Astrocyte (in vitro differentiated cells and primary cell): ENCODE results near the gene GABARAPL2. TPM values are rescaled to one million over a fixed set of nuclear protein-coding genes. Genes with fewer than 3 reads are reported as not detected.
"Not testable (repeated sequence)": the region's sequence is repeated elsewhere in the genome, so short reads cannot be mapped to it uniquely, and the experiment has no call there.

Source experiments
- DNase-seq: peaks from one replicate; pipeline ENCODE4 v3.0.0-alpha.2; 2010; ENCODE audit warnings: low read depth
- FAIRE-seq: peaks from 2 replicates; lab custom pipeline; 2011; peaks lifted over from hg19 to GRCh38; lab: Jason Lieb, UNC
- H2AFZ ChIP-seq: 2 replicates; pipeline ENCODE4 v1.6.0; 2012; ENCODE audit warnings: low read depth, low read length, inconsistent platforms
- H3K27ac ChIP-seq: 2 replicates; pipeline ENCODE4 v1.5.1; 2011; ENCODE audit warnings: low read depth, low read length, inconsistent platforms
- H3K27me3 ChIP-seq: 2 replicates; pipeline ENCODE4 v1.6.0; 2011; ENCODE audit warnings: low read length, inconsistent platforms; ENCODE audit not compliant: insufficient read depth
- H3K36me3 ChIP-seq: 2 replicates; pipeline ENCODE4 v1.5.1; 2011; ENCODE audit warnings: low read length, inconsistent platforms; ENCODE audit not compliant: insufficient read depth
- H3K4me1 ChIP-seq: 2 replicates; pipeline ENCODE4 v1.5.1; 2011; ENCODE audit warnings: low read length, inconsistent platforms; ENCODE audit not compliant: insufficient read depth
- H3K4me2 ChIP-seq: 2 replicates; pipeline ENCODE4 v1.6.0; 2012; ENCODE audit warnings: low read length, inconsistent platforms
- H3K4me3 ChIP-seq: 2 replicates; pipeline ENCODE4 v1.5.1; 2011; ENCODE audit warnings: low read depth, mild to moderate bottlenecking, low read length, inconsistent platforms; ENCODE audit not compliant: insufficient read depth
- H3K79me2 ChIP-seq: 2 replicates; pipeline ENCODE4 v1.6.0; 2012; ENCODE audit warnings: mild to moderate bottlenecking, low read length, inconsistent platforms; ENCODE audit not compliant: insufficient read depth
- H3K9ac ChIP-seq: 2 replicates; pipeline ENCODE4 v1.6.0; 2012; ENCODE audit warnings: mild to moderate bottlenecking, low read length, inconsistent platforms
- H3K9me3 ChIP-seq: 2 replicates; pipeline ENCODE4 v1.5.1; 2012; ENCODE audit warnings: low read depth, mild to moderate bottlenecking, low read length, inconsistent platforms; ENCODE audit not compliant: insufficient read depth
- H4K20me1 ChIP-seq: 2 replicates; pipeline ENCODE4 v1.6.0; 2012; ENCODE audit warnings: low read length, inconsistent platforms; ENCODE audit not compliant: insufficient read depth
- H3K27ac Mint-ChIP-seq: one replicate; pipeline ENCODE4 v1.8.0; 2021; ENCODE audit warnings: mild to moderate bottlenecking, mixed read lengths; ENCODE audit not compliant: unreplicated experiment
- H3K27me3 Mint-ChIP-seq: one replicate; pipeline ENCODE4 v1.8.0; 2021; ENCODE audit warnings: low read depth, mixed read lengths; ENCODE audit not compliant: unreplicated experiment
- H3K36me3 Mint-ChIP-seq: one replicate; pipeline ENCODE4 v1.8.0; 2021; ENCODE audit warnings: low read depth, mixed read lengths; ENCODE audit not compliant: unreplicated experiment
- H3K4me1 Mint-ChIP-seq: one replicate; pipeline ENCODE4 v1.8.0; 2021; ENCODE audit warnings: low read depth, mixed read lengths; ENCODE audit not compliant: unreplicated experiment
- H3K4me3 Mint-ChIP-seq: one replicate; pipeline ENCODE4 v1.8.0; 2021; ENCODE audit warnings: mild to moderate bottlenecking, moderate library complexity, mixed read lengths; ENCODE audit not compliant: unreplicated experiment
- H3K9me3 Mint-ChIP-seq: one replicate; pipeline ENCODE4 v1.8.0; 2021; ENCODE audit warnings: mild to moderate bottlenecking, mixed read lengths; ENCODE audit not compliant: unreplicated experiment
- EZH2 ChIP-seq: IDR thresholded peaks from 2 replicates; pipeline ENCODE4 v1.6.1; 2012; ENCODE audit warnings: mild to moderate bottlenecking, low read length, inconsistent platforms; ENCODE audit not compliant: insufficient read depth
- total RNA-seq: library from RNA; stranded (reverse); gene quantifications from 2 replicates; pipeline ENCODE4 v1.2.1, GENCODE V29; 2021
- TF ChIP-seq, protein P1 (sequence below): IDR thresholded peaks from 2 replicates; pipeline ENCODE4 v1.5.1; 2011; ENCODE audit warnings: low read depth, mild to moderate bottlenecking, inconsistent platforms, low read length, moderate library complexity; ENCODE audit not compliant: insufficient read depth

Gene GABARAPL2
- total RNA-seq, 1 donor from 2014 or later = 108 TPM

DNA sequence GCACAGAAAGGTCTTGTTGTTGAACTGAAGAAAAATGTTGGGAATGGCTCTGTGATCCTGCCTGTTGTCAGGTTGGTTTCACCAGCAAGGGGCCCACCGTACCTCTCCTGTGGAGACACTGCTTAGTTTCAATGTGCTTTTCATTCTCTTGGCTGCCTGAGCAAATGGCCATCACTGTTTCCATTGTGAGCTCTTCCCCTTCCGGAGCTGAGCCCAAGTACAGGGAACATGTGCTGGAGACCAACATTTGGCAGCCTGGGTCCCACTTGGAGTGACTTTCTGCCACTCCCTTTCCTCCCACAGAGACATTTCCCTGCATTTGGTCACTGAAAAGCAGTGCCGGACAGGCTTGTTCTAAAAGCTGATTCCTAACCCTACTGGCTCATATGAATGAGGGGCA, 23.1 kb downstream of the GABARAPL2 start:
- H3K27ac Mint-ChIP-seq = no peak overlapping the region
- no peak overlapping the region for H3K27ac ChIP-seq

DNA sequence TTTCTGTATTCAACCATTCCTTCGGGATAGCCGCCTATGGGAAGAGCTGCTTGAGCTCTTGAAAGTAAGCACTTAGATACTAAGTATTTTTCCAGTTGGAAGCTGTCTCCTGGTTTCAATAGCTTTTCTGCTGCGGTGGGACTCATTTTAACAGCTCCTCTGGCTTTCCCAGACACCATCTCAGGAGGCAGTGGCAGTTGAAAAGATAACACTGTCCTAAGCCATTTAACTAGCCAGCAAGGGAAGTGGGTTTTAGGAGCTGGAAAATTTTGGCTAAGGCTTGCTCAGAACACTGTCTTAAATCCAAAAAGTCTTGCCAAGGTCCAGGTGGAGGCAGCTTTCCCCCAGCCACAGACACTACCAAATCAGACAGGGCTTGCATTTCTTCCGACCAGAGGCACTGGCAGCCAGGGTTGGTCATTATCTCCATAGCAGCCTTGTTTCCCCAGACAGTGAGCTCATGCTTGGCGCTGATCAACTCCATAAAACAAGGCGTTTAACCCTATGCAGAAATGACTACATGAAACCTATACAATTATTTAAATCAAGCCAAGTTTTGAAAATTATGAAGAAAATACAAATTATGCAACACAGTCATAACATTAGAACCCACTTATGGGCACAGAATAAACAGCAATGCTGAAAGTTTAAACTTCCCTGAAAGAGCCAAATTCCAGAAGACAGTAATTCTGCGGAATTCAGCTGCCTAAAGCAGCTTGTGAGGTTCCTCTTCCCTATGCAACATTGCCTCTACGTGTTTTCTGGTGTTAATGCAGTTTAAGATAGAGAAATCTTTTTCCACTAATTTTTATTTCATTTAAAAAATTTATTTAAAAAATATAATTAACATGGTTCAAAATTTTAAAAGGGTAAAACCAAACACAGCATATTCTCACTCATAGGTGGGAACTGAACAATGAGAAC, 25.0 kb downstream of the GABARAPL2 start:
- Mint-ChIP-seq H3K27me3 (no peaks in the 10 kb centered on the region), H3K4me1 (peaks cover 26% of the 10 kb centered on the region), H3K4me3 (no peak overlapping the region), H3K9me3 (no peaks in the 10 kb centered on the region), H3K36me3 (peaks cover 8% of the 10 kb centered on the region), H3K27ac (peak overlapping the region; percentile 95)
- Histone ChIP-seq H2AFZ (no peak overlapping the region), H3K36me3 (no peaks in the 10 kb centered on the region), H3K9ac (peak overlapping the region; percentile 63), H3K79me2 (no peaks in the 10 kb centered on the region), H3K9me3 (no peaks in the 10 kb centered on the region), H3K27ac (peak overlapping the region; percentile 63), H3K27me3 (no peaks in the 10 kb centered on the region), H3K4me3 (no peak overlapping the region), H4K20me1 (peaks cover 3% of the 10 kb centered on the region), H3K4me2 (peak overlapping the region; percentile 47), H3K4me1 (peaks cover 29% of the 10 kb centered on the region)
- DNase-seq (peak; percentile 93), FAIRE-seq (no peak)
- no peak for TF ChIP-seq EZH2
- TF ChIP-seq, protein P1, sequence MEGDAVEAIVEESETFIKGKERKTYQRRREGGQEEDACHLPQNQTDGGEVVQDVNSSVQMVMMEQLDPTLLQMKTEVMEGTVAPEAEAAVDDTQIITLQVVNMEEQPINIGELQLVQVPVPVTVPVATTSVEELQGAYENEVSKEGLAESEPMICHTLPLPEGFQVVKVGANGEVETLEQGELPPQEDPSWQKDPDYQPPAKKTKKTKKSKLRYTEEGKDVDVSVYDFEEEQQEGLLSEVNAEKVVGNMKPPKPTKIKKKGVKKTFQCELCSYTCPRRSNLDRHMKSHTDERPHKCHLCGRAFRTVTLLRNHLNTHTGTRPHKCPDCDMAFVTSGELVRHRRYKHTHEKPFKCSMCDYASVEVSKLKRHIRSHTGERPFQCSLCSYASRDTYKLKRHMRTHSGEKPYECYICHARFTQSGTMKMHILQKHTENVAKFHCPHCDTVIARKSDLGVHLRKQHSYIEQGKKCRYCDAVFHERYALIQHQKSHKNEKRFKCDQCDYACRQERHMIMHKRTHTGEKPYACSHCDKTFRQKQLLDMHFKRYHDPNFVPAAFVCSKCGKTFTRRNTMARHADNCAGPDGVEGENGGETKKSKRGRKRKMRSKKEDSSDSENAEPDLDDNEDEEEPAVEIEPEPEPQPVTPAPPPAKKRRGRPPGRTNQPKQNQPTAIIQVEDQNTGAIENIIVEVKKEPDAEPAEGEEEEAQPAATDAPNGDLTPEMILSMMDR = no peak

More for the DNA sequence above, 23.1 kb downstream of the GABARAPL2 start:
- Histone ChIP-seq H3K9ac (no peak overlapping the region), H2AFZ (no peak overlapping the region), H3K79me2 (no peaks in the 10 kb centered on the region), H3K9me3 (no peaks in the 10 kb centered on the region), H3K4me3 (no peak overlapping the region), H4K20me1 (peaks cover 3% of the 10 kb centered on the region), H3K4me2 (no peak overlapping the region), H3K36me3 (no peaks in the 10 kb centered on the region), H3K27me3 (no peaks in the 10 kb centered on the region), H3K4me1 (peaks cover 21% of the 10 kb centered on the region)
- H3K27me3 Mint-ChIP-seq = no peaks in the 10 kb centered on the region
- FAIRE-seq (no peak), DNase-seq (no peak)
- H3K36me3 Mint-ChIP-seq = peaks cover 8% of the 10 kb centered on the region
- H3K9me3 Mint-ChIP-seq = no peaks in the 10 kb centered on the region
- no peak for TF ChIP-seq EZH2
- TF ChIP-seq, protein P1 = no peak
- peaks cover 20% of the 10 kb centered on the region for H3K4me1 Mint-ChIP-seq
- no peak overlapping the region for H3K4me3 Mint-ChIP-seq

DNA sequence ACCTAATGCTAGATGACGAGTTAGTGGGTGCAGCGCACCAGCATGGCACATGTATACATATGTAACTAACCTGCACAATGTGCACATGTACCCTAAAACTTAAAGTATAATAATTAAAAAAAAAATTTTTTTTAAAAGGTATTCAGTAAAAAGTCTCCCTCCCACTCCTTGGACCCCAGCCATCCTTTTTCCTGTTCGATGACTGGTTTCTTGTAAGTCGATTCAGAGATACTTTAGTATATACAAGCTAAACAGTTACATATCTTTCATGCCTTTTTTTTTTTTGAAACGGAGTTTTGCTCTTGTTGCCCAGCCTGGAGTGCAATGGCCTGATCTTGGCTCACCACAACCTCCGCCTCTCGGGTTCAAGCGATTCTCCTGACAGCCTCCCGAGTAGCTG, 25.7 kb downstream of the GABARAPL2 start:
- Histone ChIP-seq H3K4me2 (peak overlapping the region; percentile 21), H3K4me1 (peaks cover 29% of the 10 kb centered on the region), H3K27ac (peak overlapping the region; percentile 12)
- not testable (repeated sequence) for H3K27me3 ChIP-seq, H3K4me3 Mint-ChIP-seq, H3K36me3 ChIP-seq, H3K9me3 ChIP-seq, FAIRE-seq, H3K27ac Mint-ChIP-seq, H3K4me3 ChIP-seq, H3K79me2 ChIP-seq, H3K27me3 Mint-ChIP-seq, H3K9me3 Mint-ChIP-seq, H2AFZ ChIP-seq, H4K20me1 ChIP-seq, H3K9ac ChIP-seq
- Mint-ChIP-seq H3K36me3 (peaks cover 10% of the 10 kb centered on the region), H3K4me1 (peaks cover 26% of the 10 kb centered on the region)
- DNase-seq = peak; percentile 55
